Trophoblast cell (in vitro differentiated cells and primary cell): ENCODE results near the gene ULK4.

Experiments
- DNase-seq, 2 donors: peaks; one replicate each; pipeline ENCODE4 v3.0.0-alpha.2; 2016
- H2AFZ ChIP-seq: 2 replicates; pipeline ENCODE4 v1.6.1; 2013; ENCODE audit warnings: low read length, moderate library complexity, mild to moderate bottlenecking; ENCODE audit not compliant: insufficient read depth, poor library complexity
- H2AK5ac ChIP-seq: 2 replicates; pipeline ENCODE4 v1.6.1; 2013; ENCODE audit warnings: mild to moderate bottlenecking, low read length
- H2BK120ac ChIP-seq: 2 replicates; pipeline ENCODE4 v1.6.1; 2013; ENCODE audit warnings: low read length, mild to moderate bottlenecking, moderate library complexity; ENCODE audit not compliant: insufficient read depth, poor library complexity
- H2BK12ac ChIP-seq: 2 replicates; pipeline ENCODE4 v1.6.1; 2013; ENCODE audit warnings: mild to moderate bottlenecking, low read length, moderate library complexity
- H2BK5ac ChIP-seq: 2 replicates; pipeline ENCODE4 v1.6.1; 2013; ENCODE audit warnings: low read length, low read depth, moderate library complexity, mild to moderate bottlenecking; ENCODE audit not compliant: poor library complexity
- H3K14ac ChIP-seq: 2 replicates; pipeline ENCODE4 v1.6.1; 2013; ENCODE audit warnings: mild to moderate bottlenecking, low read length
- H3K18ac ChIP-seq: 2 replicates; pipeline ENCODE4 v1.6.1; 2013; ENCODE audit warnings: mild to moderate bottlenecking, low read length
- H3K23ac ChIP-seq: 2 replicates; pipeline ENCODE4 v1.6.1; 2013; ENCODE audit warnings: low read length
- H3K27ac ChIP-seq: 2 replicates; pipeline ENCODE4 v1.5.1; 2013; ENCODE audit warnings: low read depth, mild to moderate bottlenecking, inconsistent platforms, low read length, moderate library complexity
- H3K27me3 ChIP-seq: 2 replicates; pipeline ENCODE4 v1.6.1; 2013; ENCODE audit warnings: inconsistent platforms, mild to moderate bottlenecking, low read length, moderate library complexity; ENCODE audit not compliant: insufficient read depth
- H3K36me3 ChIP-seq, 2 experiments: 1 replicate in 1 of 2; 2 replicates in 1 of 2; pipeline ENCODE4 v1.6.1; 2013; ENCODE audit warnings: low read length in 2 of 2, mild to moderate bottlenecking in 2 of 2, moderate library complexity in 1 of 2; ENCODE audit not compliant: insufficient read depth in 2 of 2, control insufficient read depth in 1 of 2
- H3K4ac ChIP-seq: 2 replicates; pipeline ENCODE4 v1.6.1; 2013; ENCODE audit warnings: low read depth, mild to moderate bottlenecking, low read length, moderate library complexity
- H3K4me1 ChIP-seq, 2 experiments: 1 replicate in 1 of 2; 2 replicates in 1 of 2; pipeline ENCODE4 v1.6.1; 2013; ENCODE audit warnings: low read length in 2 of 2, mild to moderate bottlenecking in 2 of 2, moderate library complexity in 1 of 2; ENCODE audit not compliant: insufficient read depth in 2 of 2, control insufficient read depth in 1 of 2
- H3K4me2 ChIP-seq: 2 replicates; pipeline ENCODE4 v1.6.1; 2013; ENCODE audit warnings: inconsistent platforms, mild to moderate bottlenecking, low read length, moderate library complexity
- H3K4me3 ChIP-seq: 2 replicates; pipeline ENCODE4 v1.5.1; 2013; ENCODE audit warnings: mild to moderate bottlenecking, low read depth, low read length, inconsistent platforms
- H3K79me1 ChIP-seq: one replicate; pipeline ENCODE4 v1.6.1; 2013; ENCODE audit warnings: low read length
- H3K79me2 ChIP-seq: 2 replicates; pipeline ENCODE4 v1.6.1; 2013; ENCODE audit warnings: low read length, mild to moderate bottlenecking; ENCODE audit not compliant: control insufficient read depth, insufficient read depth, poor library complexity
- H3K9ac ChIP-seq: 2 replicates; pipeline ENCODE4 v1.6.1; 2013; ENCODE audit warnings: mild to moderate bottlenecking, low read length
- H3K9me3 ChIP-seq: 2 replicates; pipeline ENCODE4 v1.6.1; 2013; ENCODE audit warnings: low read depth, mild to moderate bottlenecking, control low read depth, inconsistent platforms, low read length; ENCODE audit not compliant: insufficient read depth
- H4K12ac ChIP-seq: 2 replicates; pipeline ENCODE4 v1.6.1; 2013; ENCODE audit warnings: low read depth, mild to moderate bottlenecking, low read length, moderate library complexity
- H4K8ac ChIP-seq: 2 replicates; pipeline ENCODE4 v1.6.1; 2013; ENCODE audit warnings: low read depth, mild to moderate bottlenecking, low read length, moderate library complexity
- H4K91ac ChIP-seq: one replicate; pipeline ENCODE4 v1.6.1; 2013; ENCODE audit warnings: low read depth, mild to moderate bottlenecking, low read length, moderate library complexity
- WGBS: extraction: QIAGEN DNeasy Blood & Tissue Kit; methylation state at CpG from one replicate; pipeline ENCODE4 v1.1.7; 2013; ENCODE audit warnings: missing lambda C conversion rate; ENCODE audit not compliant: insufficient read length, insufficient coverage; ENCODE audit errors: extremely low coverage; 5-methylcytosine and 5-hydroxymethylcytosine counted together

ULK4 gene

DNA sequence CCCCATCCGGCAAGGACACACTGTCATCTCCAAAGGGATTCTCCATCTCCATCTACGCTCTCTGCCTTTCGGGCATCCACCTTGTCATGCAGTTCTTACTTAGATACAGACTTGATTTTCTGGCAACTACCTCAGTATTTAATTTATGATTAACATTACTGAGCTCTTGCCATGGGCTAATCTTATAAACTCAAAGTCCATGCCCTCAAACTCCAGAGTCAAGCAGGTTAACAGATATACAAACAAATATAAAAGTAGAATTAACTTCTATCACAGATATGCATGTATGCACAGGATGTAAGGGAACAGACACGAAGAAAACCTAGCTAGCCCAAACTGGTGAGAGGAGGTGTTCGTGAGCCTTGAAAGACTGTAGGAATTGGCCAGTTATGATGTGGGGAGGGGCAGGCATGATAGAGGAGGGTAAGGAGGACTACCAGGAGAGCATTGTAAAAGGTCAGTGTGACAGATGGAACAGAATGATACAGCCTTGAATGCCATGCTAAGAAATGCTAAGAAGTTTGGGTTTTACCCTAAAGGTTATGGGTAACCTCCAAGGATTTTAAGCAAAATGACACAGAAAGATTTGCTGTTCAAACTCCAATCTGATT is 334.3 kb downstream of the ULK4 start:
- Histone ChIP-seq H3K27me3 (no peaks in the 10 kb centered on the region), H3K4me2 (no peak overlapping the region), H2BK12ac (no peak overlapping the region), H3K79me1 (no peaks in the 10 kb centered on the region), H3K27ac (no peak overlapping the region), H2BK120ac (no peak overlapping the region), H2AFZ (no peak overlapping the region), H3K9me3 (no peaks in the 10 kb centered on the region), H2AK5ac (no peak overlapping the region), H3K18ac (no peak overlapping the region), H4K8ac (no peak overlapping the region), H3K14ac (no peak overlapping the region), H3K23ac (no peak overlapping the region), H3K4me3 (no peak overlapping the region), H4K12ac (no peak overlapping the region), H3K36me3 (no peaks in the 10 kb centered on the region), H3K4ac (no peak overlapping the region), H3K4me1 (no peaks in the 10 kb centered on the region), H2BK5ac (no peak overlapping the region), H3K79me2 (no peaks in the 10 kb centered on the region), H3K9ac (no peak overlapping the region), H4K91ac (no peak overlapping the region)
- DNase-seq = no peak
- no CpG with 5 or more reads among the region's 5 CpGs for WGBS

DNA sequence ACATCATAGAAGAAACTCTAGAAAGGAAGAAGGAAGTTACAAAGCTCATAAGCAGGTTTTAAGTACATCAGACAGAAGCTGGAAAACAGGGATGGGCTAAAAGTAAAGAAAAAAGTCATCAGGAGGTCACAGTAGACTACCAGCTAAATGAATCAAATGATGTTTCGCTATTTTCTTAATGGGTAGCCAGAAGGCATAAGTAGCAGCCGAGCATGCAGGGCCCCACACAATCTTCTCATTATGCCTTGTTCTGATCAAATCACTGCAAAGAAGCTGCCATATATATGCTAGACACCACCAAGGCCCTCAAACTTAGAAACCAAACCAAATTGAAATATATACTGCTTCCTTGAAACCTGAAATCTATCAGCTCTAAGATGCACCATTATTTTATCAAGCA is 349.1 kb downstream of the ULK4 start:
- no peak overlapping the region for H3K4me3 ChIP-seq
- H3K9ac ChIP-seq = no peak overlapping the region
- no peaks in the 10 kb centered on the region for H3K79me2 ChIP-seq
- H3K27ac ChIP-seq = no peak overlapping the region
- no peak overlapping the region for H3K14ac ChIP-seq
- no peaks in the 10 kb centered on the region for H3K4me1 ChIP-seq
- no peak overlapping the region for H2BK5ac ChIP-seq
- H4K12ac ChIP-seq = no peak overlapping the region
- DNase-seq = no peak
- WGBS = no CpG with 5 or more reads among the region's 2 CpGs
- no peaks in the 10 kb centered on the region for H3K79me1 ChIP-seq
- H3K4me2 ChIP-seq = no peak overlapping the region
- H4K91ac ChIP-seq = no peak overlapping the region
- no peak overlapping the region for H3K23ac ChIP-seq
- no peaks in the 10 kb centered on the region for H3K9me3 ChIP-seq
- H3K18ac ChIP-seq = no peak overlapping the region
- no peak overlapping the region for H2AFZ ChIP-seq
- no peaks in the 10 kb centered on the region for H3K36me3 ChIP-seq
- H2BK12ac ChIP-seq = no peak overlapping the region
- H2AK5ac ChIP-seq = no peak overlapping the region
- H3K27me3 ChIP-seq = no peaks in the 10 kb centered on the region
- H3K4ac ChIP-seq = no peak overlapping the region
- H4K8ac ChIP-seq = no peak overlapping the region
- no peak overlapping the region for H2BK120ac ChIP-seq

DNA sequence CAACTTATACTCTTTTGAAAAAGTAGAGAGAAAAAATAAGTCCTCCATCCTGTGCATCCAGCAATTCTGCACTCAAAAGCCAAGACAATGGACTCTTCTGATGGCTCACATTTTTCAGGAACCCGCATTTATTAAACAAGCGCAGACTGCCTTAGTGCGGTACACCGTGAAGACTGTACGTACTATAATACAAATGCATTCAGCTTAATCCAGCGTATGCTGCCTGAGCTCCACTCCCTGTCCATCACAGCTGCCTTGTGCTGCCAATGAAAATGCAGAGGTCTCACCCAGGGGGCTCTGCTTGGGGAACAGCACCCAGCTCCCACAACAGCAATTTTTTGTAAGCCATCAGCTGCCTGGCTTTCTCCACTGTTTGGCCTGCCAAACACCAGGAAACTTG is 350.9 kb downstream of the ULK4 start:
- no peak overlapping the region for H4K8ac ChIP-seq
- no peak overlapping the region for H2BK5ac ChIP-seq
- H3K4me3 ChIP-seq = no peak overlapping the region
- no peak overlapping the region for H3K4me2 ChIP-seq
- no peaks in the 10 kb centered on the region for H3K4me1 ChIP-seq
- no peak overlapping the region for H4K12ac ChIP-seq
- no peaks in the 10 kb centered on the region for H3K9me3 ChIP-seq
- no peaks in the 10 kb centered on the region for H3K36me3 ChIP-seq
- H3K14ac ChIP-seq = no peak overlapping the region
- H4K91ac ChIP-seq = no peak overlapping the region
- no peak overlapping the region for H3K4ac ChIP-seq
- DNase-seq = no peak
- no peak overlapping the region for H2AK5ac ChIP-seq
- H3K79me1 ChIP-seq = no peaks in the 10 kb centered on the region
- no peak overlapping the region for H2BK12ac ChIP-seq
- H2BK120ac ChIP-seq = no peak overlapping the region
- H3K27ac ChIP-seq = no peak overlapping the region
- no CpG with 5 or more reads among the region's 6 CpGs for WGBS
- no peaks in the 10 kb centered on the region for H3K27me3 ChIP-seq
- H3K9ac ChIP-seq = no peak overlapping the region
- no peak overlapping the region for H3K23ac ChIP-seq
- H3K79me2 ChIP-seq = no peaks in the 10 kb centered on the region
- no peak overlapping the region for H3K18ac ChIP-seq
- H2AFZ ChIP-seq = no peak overlapping the region

DNA sequence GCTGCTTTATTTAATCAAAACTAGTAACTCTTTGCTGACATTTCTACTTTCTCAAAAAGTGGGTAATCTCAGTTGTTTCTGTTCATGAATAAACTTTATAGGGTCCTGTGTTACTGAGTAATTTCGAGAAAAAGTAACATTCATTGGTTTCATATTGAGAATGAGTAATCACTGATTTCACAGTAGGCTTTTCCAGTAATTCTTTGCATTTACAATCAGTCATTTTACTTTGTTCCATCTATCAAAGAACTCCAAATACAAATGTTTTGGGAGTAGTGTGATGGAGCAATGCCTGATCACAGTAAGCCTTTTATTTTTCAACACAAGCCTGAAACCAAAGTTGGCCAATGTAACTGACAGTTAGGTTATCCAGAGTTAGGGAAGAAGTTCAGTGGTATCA is 353.6 kb downstream of the ULK4 start:
- H3K27me3 ChIP-seq = no peaks in the 10 kb centered on the region
- H3K4me2 ChIP-seq = no peak overlapping the region
- no peak overlapping the region for H4K12ac ChIP-seq
- no peak overlapping the region for H2AFZ ChIP-seq
- H4K91ac ChIP-seq = no peak overlapping the region
- H3K4me3 ChIP-seq = no peak overlapping the region
- no peaks in the 10 kb centered on the region for H3K36me3 ChIP-seq
- H2BK12ac ChIP-seq = no peak overlapping the region
- H3K27ac ChIP-seq = no peak overlapping the region
- H3K79me2 ChIP-seq = no peaks in the 10 kb centered on the region
- no peak overlapping the region for H2AK5ac ChIP-seq
- H3K14ac ChIP-seq = no peak overlapping the region
- H3K18ac ChIP-seq = no peak overlapping the region
- no peaks in the 10 kb centered on the region for H3K9me3 ChIP-seq
- no peaks in the 10 kb centered on the region for H3K79me1 ChIP-seq
- no peak for DNase-seq
- no peak overlapping the region for H4K8ac ChIP-seq
- no peak overlapping the region for H3K9ac ChIP-seq
- H3K23ac ChIP-seq = no peak overlapping the region
- no CpG with 5 or more reads among the region's 1 CpG for WGBS
- H2BK5ac ChIP-seq = no peak overlapping the region
- H3K4me1 ChIP-seq = no peaks in the 10 kb centered on the region
- H3K4ac ChIP-seq = no peak overlapping the region
- no peak overlapping the region for H2BK120ac ChIP-seq
